Measurements from ENCODE around the gene ATP2B3. TPM values are rescaled to one million over a fixed set of nuclear protein-coding genes. Genes with fewer than 3 reads are reported as not detected.

The ATP2B3 gene
- total RNA-seq, 1 donor from 2014 or later, result 0.43 TPM

- H3K27ac Mint-ChIP-seq, result peak overlapping the region; percentile 97
- peaks cover 4% of the 10 kb centered on the region for H3K4me1 Mint-ChIP-seq (ENCODE audit: unreplicated experiment)
- no peak overlapping the region for H3K4me3 Mint-ChIP-seq
- no peaks in the 10 kb centered on the region for H3K36me3 Mint-ChIP-seq
- H3K27me3 Mint-ChIP-seq, result no peaks in the 10 kb centered on the region
- H3K9me3 Mint-ChIP-seq, result no peaks in the 10 kb centered on the region
- TF ChIP-seq CTCF (conservative IDR thresholded peaks at IDR 0.05), result no peak
- no peak for DNase-seq (ENCODE audit: extremely low spot score, unreplicated experiment)
These were observed 40.6 kb upstream of the ATP2B3 start for GRCh38 chrX:153476666-153477363.

DNA sequence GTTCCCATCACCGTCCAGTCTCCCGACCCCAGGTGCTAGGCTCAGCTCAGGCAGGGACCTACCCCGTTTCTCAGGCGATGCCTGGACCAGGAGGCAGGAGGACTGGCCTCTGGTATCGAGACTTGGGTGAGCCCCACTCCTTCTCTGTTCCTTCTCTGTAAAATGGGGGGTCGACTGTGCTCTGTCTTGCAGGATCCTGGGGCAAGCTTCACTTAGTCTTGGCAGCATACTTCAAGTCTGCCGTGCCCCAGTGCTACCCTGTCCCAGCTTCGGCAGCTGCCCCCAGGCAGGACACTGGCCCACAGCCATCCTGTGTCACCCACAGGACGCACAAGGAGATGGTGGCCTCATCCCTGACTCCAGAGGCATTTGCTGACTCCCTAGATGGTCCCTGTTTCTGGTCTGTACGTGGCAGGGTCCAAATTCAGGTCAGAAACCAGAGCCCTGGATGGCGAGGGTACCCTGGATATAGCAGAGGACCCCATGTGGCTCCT is 40.0 kb upstream of the ATP2B3 start:
- Mint-ChIP-seq H3K4me1 (ENCODE audit: unreplicated experiment) (peaks cover 4% of the 10 kb centered on the region), H3K4me3 (no peak overlapping the region), H3K27me3 (no peaks in the 10 kb centered on the region), H3K36me3 (no peaks in the 10 kb centered on the region), H3K27ac (no peak overlapping the region), H3K9me3 (no peaks in the 10 kb centered on the region)
- TF ChIP-seq CTCF (conservative IDR thresholded peaks at IDR 0.05), result no peak
- no peak for DNase-seq (ENCODE audit: extremely low spot score, unreplicated experiment)

GRCh38 chrX:153477901-153478300 is 39.5 kb upstream of the ATP2B3 start:
- TF ChIP-seq CTCF (conservative IDR thresholded peaks at IDR 0.05), result no peak
- no peak for DNase-seq (ENCODE audit: extremely low spot score, unreplicated experiment)
- Mint-ChIP-seq H3K27me3 (no peaks in the 10 kb centered on the region), H3K4me1 (ENCODE audit: unreplicated experiment) (peaks cover 4% of the 10 kb centered on the region), H3K36me3 (no peaks in the 10 kb centered on the region), H3K27ac (no peak overlapping the region), H3K4me3 (no peak overlapping the region), H3K9me3 (no peaks in the 10 kb centered on the region)

DNA sequence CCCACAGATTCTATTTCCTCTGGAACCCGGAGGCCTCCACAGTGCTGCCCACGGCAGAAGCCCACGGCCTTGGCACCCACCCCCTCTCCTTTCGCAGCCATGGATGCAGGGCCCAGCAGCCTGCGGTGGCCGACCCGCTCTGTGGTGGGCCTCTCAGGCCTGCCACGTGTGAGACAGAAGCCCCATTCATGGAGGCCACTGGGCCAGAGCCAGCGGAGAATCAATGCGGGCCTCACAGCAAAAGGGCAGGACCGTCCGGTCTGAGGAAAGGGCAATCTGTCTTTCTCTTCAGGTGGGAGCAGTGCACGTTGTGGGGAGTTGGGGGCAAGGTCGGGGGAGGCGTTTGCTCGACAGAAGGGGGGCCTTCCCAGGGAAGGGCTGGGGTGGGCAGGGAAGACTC is 38.7 kb upstream of the ATP2B3 start:
- Mint-ChIP-seq H3K4me1 (ENCODE audit: unreplicated experiment) (peaks cover 4% of the 10 kb centered on the region), H3K4me3 (no peak overlapping the region), H3K36me3 (no peaks in the 10 kb centered on the region), H3K27me3 (no peaks in the 10 kb centered on the region), H3K27ac (no peak overlapping the region), H3K9me3 (no peaks in the 10 kb centered on the region)
- DNase-seq (ENCODE audit: extremely low spot score, unreplicated experiment), result no peak
- TF ChIP-seq CTCF (conservative IDR thresholded peaks at IDR 0.05), result no peak

GRCh38 chrX:153481043-153481442 is 36.4 kb upstream of the ATP2B3 start:
- no peaks in the 10 kb centered on the region for H3K9me3 Mint-ChIP-seq
- no peak for DNase-seq (ENCODE audit: extremely low spot score, unreplicated experiment)
- H3K27ac Mint-ChIP-seq, result no peak overlapping the region
- TF ChIP-seq CTCF (conservative IDR thresholded peaks at IDR 0.05), result no peak
- no peaks in the 10 kb centered on the region for H3K27me3 Mint-ChIP-seq
- peaks cover 4% of the 10 kb centered on the region for H3K4me1 Mint-ChIP-seq (ENCODE audit: unreplicated experiment)
- H3K4me3 Mint-ChIP-seq, result no peak overlapping the region
- H3K36me3 Mint-ChIP-seq, result no peaks in the 10 kb centered on the region
